ENCODE data around the gene HNRNPUL1.
"Not testable (repeated sequence)": the region's sequence is repeated elsewhere in the genome, so short reads cannot be mapped to it uniquely, and the experiment has no call there.

GRCh38 chr19:41289814-41290213, 25.6 kb downstream of the HNRNPUL1 start:
- TF ChIP-seq CTCF (IDR thresholded peaks at IDR 0.05; ENCODE audit: low read length); EZH2 (IDR thresholded peaks at IDR 0.05; ENCODE audit: borderline replicate concordance, low read length): not testable (repeated sequence)
